ENCODE measurements around the gene TTN.

TTN gene

DNA sequence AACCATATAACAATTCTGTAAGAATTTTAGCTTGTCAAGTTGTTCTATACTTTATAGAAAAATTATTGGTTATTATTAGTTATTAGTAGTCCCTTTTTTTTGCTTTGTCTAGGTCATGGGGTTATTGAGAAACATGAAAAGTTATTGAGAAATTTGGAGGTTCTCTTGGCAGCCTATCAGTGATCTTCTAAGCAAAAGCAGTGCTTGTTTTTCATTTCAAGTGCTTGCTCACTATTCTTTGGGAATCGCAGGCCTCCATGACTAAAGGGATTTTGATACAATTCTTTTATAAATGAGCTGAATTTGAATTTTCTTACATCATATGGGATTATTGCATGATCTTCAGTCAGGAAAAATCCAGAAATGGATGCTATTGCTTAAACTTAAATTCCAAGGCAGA, 301.1 kb downstream of the TTN start:
- DNase-seq (ENCODE audit: low read depth), result peak; percentile 49
- TF ChIP-seq, protein P1, sequence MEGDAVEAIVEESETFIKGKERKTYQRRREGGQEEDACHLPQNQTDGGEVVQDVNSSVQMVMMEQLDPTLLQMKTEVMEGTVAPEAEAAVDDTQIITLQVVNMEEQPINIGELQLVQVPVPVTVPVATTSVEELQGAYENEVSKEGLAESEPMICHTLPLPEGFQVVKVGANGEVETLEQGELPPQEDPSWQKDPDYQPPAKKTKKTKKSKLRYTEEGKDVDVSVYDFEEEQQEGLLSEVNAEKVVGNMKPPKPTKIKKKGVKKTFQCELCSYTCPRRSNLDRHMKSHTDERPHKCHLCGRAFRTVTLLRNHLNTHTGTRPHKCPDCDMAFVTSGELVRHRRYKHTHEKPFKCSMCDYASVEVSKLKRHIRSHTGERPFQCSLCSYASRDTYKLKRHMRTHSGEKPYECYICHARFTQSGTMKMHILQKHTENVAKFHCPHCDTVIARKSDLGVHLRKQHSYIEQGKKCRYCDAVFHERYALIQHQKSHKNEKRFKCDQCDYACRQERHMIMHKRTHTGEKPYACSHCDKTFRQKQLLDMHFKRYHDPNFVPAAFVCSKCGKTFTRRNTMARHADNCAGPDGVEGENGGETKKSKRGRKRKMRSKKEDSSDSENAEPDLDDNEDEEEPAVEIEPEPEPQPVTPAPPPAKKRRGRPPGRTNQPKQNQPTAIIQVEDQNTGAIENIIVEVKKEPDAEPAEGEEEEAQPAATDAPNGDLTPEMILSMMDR (conservative IDR thresholded peaks at IDR 0.05; ENCODE audit: low read length), result no peak
- H3K4me3 ChIP-seq (ENCODE audit: low read length), result no peak overlapping the region

DNA sequence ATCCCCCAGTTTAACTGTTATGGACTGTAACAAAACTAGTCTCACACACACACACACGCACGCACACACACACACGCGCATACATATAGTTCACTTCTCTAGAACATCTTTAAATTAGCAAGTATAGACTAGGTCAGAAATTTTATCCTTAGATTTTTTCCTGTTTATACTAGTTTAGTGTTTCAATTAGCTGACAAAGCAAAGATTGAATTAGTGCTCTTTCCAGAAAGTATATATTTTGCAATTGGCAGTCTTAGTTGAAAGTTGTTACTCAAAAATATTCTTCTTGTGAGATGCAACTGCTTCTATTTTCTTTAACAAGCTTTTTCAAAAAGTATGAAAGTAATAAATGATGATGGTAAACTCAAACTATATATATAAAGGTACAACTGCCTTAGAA, 304.5 kb downstream of the TTN start:
- DNase-seq (ENCODE audit: low read depth), result no peak
- TF ChIP-seq, protein P1 (conservative IDR thresholded peaks at IDR 0.05; ENCODE audit: low read length), result no peak
- no peak overlapping the region for H3K4me3 ChIP-seq (ENCODE audit: low read length)

DNA sequence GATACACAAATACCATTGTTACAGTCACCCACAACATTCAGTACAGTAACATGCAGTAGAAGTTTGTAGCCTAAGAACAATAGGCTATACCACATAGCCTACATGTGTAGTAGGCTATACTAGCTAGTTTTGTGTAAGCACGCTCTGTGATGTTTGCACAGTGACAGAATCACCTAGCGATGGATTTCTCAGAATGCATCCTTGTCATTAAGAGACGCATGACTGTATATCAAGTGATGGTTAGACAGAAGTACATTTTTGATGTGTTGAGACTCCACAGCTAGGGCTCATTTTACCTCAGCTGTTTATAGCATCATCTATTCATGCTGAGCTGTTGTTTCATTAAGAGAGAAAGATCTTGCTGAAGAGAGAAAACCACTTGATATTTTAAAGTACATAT, 307.6 kb downstream of the TTN start:
- no peak overlapping the region for H3K4me3 ChIP-seq (ENCODE audit: low read length)
- DNase-seq (ENCODE audit: low read depth), result no peak
- TF ChIP-seq, protein P1 (conservative IDR thresholded peaks at IDR 0.05; ENCODE audit: low read length), result no peak

DNA sequence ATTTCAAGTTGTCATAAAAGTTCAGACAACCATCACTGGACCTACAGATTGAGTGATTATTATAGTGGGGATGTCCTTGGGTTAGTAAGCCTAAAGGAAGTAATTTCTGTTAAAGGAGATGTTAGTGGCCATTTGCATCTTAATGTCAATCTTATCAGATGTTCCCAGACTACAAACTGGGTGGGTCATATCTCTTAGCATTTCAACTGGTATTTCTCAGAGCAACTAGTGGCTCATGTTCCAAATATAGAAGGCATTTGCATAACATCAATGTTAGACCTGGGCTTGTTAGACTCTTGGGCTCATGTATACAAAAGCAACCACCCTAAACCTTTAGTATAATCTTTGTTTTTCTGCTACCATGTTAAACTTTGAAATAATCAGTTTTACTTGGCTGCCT, 309.1 kb downstream of the TTN start:
- DNase-seq (ENCODE audit: low read depth), result no peak
- H3K4me3 ChIP-seq (ENCODE audit: low read length), result no peak overlapping the region
- TF ChIP-seq, protein P1 (conservative IDR thresholded peaks at IDR 0.05; ENCODE audit: low read length), result no peak

DNA sequence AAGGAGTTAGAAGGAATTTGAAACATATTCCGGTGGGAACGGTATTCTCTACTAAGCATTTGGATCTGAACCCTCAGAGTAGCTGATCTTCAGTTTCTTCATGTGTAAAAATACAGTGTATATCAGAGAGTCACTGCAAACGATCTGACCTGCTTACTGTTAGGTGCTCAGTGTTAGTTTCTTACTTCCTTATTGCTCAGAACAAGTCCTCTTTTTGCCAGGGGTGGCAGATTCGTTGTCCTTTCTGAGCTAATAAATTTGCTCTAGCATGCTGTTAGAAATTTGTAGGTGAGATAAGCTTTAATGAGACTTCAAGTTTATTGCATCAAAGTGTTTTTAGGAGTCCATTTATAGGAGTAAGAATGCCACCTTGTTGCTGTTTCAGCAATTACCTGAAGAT, 311.2 kb downstream of the TTN start:
- TF ChIP-seq, protein P1 (conservative IDR thresholded peaks at IDR 0.05; ENCODE audit: low read length), result no peak
- no peak for DNase-seq (ENCODE audit: low read depth)
- H3K4me3 ChIP-seq (ENCODE audit: low read length), result no peak overlapping the region

DNA sequence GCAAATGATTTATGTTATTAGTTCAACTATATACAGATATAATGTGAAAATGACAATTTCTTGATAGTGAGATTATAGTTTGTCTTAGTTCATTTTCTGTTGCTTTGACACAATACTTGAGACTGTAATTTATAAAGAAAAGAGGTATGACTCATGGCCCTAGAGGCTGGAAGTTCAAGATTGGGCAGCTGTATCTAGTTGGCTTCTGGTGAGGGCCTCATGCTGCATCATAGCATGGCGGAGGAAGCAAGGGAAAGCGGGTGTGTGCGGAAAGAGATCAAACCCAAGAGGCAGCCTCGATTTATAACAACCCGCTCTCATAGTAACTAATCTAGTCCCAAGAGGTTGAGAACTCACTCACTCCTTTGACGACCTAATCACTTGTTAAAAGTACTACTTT, 315.6 kb downstream of the TTN start:
- DNase-seq (ENCODE audit: low read depth), result no peak
- H3K4me3 ChIP-seq (ENCODE audit: low read length), result no peak overlapping the region
- TF ChIP-seq, protein P1 (conservative IDR thresholded peaks at IDR 0.05; ENCODE audit: low read length), result no peak

DNA sequence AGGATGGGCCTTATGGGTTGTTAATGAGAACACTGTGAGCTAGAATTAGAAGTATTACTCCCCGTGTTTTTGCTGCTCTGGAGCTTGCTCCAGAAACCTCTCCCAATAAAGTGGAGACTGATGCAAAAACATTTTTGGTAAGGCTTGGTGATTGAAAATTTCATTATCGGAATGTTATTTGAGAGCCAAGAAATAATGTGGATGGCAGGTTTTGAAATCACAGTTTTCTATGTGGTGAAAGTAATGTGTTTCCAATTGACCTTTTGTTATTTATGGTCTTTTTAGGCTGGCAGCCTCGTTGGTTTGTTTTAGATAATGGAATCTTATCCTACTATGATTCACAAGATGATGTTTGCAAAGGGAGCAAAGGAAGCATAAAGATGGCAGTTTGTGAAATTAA, 321.9 kb downstream of the TTN start:
- no peak overlapping the region for H3K4me3 ChIP-seq (ENCODE audit: low read length)
- peak; percentile 77 for DNase-seq (ENCODE audit: low read depth)
- TF ChIP-seq, protein P1 (conservative IDR thresholded peaks at IDR 0.05; ENCODE audit: low read length), result no peak

All from AG10803 (cell line).